ENCODE data around the gene KCNJ1.

DNA sequence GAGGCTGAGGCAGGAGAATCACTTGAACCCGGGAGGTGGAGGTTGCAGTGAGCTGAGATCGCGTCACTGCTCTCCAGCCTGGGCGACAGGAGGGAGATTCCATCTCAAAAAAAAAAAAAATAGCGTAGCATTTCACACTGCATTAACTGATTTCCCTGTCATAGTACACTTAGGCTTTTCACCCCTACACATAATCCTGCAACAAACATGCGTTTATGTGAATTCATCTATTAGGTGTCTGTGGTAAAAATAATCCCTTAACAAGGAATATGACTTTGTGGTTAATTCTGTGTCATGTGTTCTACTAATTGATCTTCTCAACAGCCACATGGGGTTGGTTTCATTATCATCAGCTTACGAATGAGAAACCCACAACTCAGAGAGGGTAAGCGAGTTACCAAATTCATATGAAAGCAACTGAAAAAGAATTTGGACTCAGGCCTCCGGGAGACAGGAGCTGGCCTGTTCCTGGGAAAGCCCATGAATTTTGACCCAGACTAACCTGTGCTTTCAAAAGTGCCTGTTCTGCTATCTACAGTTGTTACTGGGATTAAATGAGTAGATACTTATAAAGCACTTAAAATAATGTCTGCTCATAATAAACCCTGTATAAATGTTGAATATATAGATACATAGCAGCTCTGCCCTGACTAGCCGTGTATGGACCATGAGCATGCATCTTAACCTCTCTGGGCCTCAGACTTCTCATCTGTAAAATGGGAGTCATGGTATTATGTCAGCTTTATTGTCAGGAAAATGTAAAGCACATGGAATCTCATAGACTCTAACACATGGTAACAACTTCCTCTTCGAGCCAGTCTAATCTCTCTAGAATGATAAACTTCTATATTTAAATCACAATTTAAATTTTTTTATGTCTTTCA is 36.6 kb downstream of the KCNJ1 start:
- TF ChIP-seq, protein P1, sequence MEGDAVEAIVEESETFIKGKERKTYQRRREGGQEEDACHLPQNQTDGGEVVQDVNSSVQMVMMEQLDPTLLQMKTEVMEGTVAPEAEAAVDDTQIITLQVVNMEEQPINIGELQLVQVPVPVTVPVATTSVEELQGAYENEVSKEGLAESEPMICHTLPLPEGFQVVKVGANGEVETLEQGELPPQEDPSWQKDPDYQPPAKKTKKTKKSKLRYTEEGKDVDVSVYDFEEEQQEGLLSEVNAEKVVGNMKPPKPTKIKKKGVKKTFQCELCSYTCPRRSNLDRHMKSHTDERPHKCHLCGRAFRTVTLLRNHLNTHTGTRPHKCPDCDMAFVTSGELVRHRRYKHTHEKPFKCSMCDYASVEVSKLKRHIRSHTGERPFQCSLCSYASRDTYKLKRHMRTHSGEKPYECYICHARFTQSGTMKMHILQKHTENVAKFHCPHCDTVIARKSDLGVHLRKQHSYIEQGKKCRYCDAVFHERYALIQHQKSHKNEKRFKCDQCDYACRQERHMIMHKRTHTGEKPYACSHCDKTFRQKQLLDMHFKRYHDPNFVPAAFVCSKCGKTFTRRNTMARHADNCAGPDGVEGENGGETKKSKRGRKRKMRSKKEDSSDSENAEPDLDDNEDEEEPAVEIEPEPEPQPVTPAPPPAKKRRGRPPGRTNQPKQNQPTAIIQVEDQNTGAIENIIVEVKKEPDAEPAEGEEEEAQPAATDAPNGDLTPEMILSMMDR (IDR thresholded peaks at IDR 0.05): no peak
- TF ChIP-seq EP300 (IDR thresholded peaks at IDR 0.05; ENCODE audit: borderline replicate concordance in 1 of 2, low read depth in 1 of 2, low read length in 1 of 2) (no peak), TEAD4 (IDR thresholded peaks at IDR 0.05; ENCODE audit: borderline replicate concordance, insufficient read depth) (no peak), MXI1 (IDR thresholded peaks at IDR 0.05; ENCODE audit: low read depth, low read length) (no peak), FOXJ3 (CRISPR knock-in tag; IDR thresholded peaks at IDR 0.05) (no peak), TAF1 (IDR thresholded peaks at IDR 0.05; ENCODE audit: borderline replicate concordance, low read depth, low read length) (no peak), POLR2AphosphoS5 (IDR thresholded peaks at IDR 0.05; ENCODE audit: low read depth, low read length) (no peak), GABPA (IDR thresholded peaks at IDR 0.05; ENCODE audit: low read depth) (no peak), FOXM1 (IDR thresholded peaks at IDR 0.05; ENCODE audit: low read depth) (no peak), MAX (IDR thresholded peaks at IDR 0.05; ENCODE audit: low read depth) (no peak), SIN3A (IDR thresholded peaks at IDR 0.05; ENCODE audit: borderline replicate concordance, low read depth, low read length) (no peak)
- TF ChIP-seq, protein P2, sequence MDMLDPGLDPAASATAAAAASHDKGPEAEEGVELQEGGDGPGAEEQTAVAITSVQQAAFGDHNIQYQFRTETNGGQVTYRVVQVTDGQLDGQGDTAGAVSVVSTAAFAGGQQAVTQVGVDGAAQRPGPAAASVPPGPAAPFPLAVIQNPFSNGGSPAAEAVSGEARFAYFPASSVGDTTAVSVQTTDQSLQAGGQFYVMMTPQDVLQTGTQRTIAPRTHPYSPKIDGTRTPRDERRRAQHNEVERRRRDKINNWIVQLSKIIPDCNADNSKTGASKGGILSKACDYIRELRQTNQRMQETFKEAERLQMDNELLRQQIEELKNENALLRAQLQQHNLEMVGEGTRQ (IDR thresholded peaks at IDR 0.05; ENCODE audit: borderline replicate concordance, low read depth, low read length): no peak
- TF ChIP-seq, protein P3, sequence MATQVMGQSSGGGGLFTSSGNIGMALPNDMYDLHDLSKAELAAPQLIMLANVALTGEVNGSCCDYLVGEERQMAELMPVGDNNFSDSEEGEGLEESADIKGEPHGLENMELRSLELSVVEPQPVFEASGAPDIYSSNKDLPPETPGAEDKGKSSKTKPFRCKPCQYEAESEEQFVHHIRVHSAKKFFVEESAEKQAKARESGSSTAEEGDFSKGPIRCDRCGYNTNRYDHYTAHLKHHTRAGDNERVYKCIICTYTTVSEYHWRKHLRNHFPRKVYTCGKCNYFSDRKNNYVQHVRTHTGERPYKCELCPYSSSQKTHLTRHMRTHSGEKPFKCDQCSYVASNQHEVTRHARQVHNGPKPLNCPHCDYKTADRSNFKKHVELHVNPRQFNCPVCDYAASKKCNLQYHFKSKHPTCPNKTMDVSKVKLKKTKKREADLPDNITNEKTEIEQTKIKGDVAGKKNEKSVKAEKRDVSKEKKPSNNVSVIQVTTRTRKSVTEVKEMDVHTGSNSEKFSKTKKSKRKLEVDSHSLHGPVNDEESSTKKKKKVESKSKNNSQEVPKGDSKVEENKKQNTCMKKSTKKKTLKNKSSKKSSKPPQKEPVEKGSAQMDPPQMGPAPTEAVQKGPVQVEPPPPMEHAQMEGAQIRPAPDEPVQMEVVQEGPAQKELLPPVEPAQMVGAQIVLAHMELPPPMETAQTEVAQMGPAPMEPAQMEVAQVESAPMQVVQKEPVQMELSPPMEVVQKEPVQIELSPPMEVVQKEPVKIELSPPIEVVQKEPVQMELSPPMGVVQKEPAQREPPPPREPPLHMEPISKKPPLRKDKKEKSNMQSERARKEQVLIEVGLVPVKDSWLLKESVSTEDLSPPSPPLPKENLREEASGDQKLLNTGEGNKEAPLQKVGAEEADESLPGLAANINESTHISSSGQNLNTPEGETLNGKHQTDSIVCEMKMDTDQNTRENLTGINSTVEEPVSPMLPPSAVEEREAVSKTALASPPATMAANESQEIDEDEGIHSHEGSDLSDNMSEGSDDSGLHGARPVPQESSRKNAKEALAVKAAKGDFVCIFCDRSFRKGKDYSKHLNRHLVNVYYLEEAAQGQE (IDR thresholded peaks at IDR 0.05; ENCODE audit: low read depth, low read length): no peak
